Left cardiac atrium (tissue), 4 donors: ENCODE results near the gene CACNA2D1. TPM values are rescaled to one million over a fixed set of nuclear protein-coding genes. Genes with fewer than 3 reads are reported as not detected.

Experiments used
- ATAC-seq, 2 donors: fragments of 200-7000 bp; cut with Tn5 transposase; one replicate each; pipeline ENCODE4 v1.9.1; 2020; ENCODE audit warnings: mild to moderate bottlenecking in 2 of 2, moderate library complexity in 2 of 2
- DNase-seq: peaks from one replicate; pipeline ENCODE4 v3.0.0-alpha.2; 2020
- intact Hi-C, 2 donors: fragments of 100-400 bp; cut with DNase I; formaldehyde crosslinking; loops; one replicate each; pipeline versions ENCODE4 v1.14.1 to v1.15.1; 2022 to 2023
- total RNA-seq, 2 donors: library from RNA; stranded (reverse); fragmentation: NEBNext Ultra II Directional; extraction: Animal tissue kit (Norgen Biotek cat#: 25700); gene quantifications; one replicate each; pipeline ENCODE4 v1.2.1, GENCODE V29; 2021
- donor health status: DM: no; HTN: yes; CAD: no.
- donor health status: DM: no; HTN: yes; CAD: no; lungs with severe emphysema.
- donor health status: DM: yes; HTN: yes; CAD: no.
- donor health status: Dilated cardiomyopathy.

CACNA2D1 gene
- total RNA-seq, 2 donors from 2014 or later, result 29.5 to 39.8 TPM

- ATAC-seq, result no peak
- no peak for DNase-seq
- intact Hi-C loops, result no loop called here
Measured at GRCh38 chr7:81903115-81903514, 540.5 kb downstream of the CACNA2D1 start.

GRCh38 chr7:81902536-81902935, 541.0 kb downstream of the CACNA2D1 start:
- no peak for ATAC-seq
- intact Hi-C loops, result no loop called here
- DNase-seq, result no peak
